ENCODE data around the gene IMMT.

The IMMT gene

DNA sequence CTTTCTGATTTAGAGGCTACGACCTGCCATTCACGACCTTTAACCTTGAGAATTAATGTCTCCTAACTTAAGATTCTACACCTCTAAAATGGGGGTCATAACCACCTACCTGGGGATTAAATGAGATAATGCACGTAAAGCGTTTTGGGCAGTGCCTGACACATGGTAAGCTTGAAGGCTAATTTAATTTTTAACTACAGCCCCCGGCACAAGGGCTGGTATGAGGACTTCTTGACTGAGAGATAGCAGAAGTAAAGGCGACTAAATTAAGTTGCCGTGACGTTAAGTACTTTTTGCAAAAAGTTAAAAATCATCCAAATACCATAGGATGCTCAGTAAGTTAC lies 4.5 kb upstream of the IMMT start:
- no peak for DNase-seq (ENCODE audit: low spot score)

DNA sequence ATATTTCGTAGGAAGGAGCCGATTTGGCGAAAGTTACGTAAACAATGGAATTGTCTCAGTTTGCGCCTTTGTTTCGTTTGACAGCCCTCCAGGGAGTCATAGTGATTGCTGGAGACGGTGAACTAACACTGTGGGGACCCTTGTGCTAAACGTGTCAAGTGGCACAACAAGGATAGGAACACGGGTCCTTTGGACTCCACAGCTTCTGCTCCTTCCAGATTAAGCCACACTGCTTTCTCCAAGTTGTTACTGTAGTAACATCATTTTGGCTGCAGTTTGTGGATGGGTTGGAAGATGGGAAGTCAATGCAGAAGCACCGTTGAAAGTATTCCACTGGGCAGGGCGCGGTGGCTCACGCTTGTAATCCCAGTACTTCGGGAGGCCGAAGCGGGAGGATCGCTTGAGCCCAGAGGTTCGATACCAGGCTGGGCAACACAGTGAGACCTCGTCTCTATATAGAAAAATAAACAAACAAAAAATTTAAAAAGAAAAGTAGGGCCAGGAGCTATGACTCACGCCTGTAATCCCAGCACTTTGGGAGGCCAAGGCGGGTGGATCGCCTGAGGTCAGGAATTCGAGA lies 636 bp upstream of the IMMT start:
- peak; percentile 38 for DNase-seq (ENCODE audit: low spot score)

DNA sequence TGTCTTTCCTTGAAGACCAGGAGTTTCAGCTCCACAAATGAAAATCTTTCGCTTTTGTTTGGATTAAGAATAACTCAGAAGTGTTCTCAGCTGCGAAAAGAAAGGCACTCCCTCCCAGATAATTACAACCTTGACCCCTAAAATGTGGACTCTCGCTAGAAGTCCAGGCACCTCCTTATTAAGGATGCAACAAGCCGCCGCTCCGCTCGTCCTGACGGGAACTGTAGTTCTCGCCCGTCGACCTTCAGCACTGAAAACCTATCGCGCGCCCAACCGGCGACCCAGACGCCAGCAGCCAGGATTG lies 559 bp downstream of the IMMT start:
- DNase-seq (ENCODE audit: low spot score) = no peak

DNA sequence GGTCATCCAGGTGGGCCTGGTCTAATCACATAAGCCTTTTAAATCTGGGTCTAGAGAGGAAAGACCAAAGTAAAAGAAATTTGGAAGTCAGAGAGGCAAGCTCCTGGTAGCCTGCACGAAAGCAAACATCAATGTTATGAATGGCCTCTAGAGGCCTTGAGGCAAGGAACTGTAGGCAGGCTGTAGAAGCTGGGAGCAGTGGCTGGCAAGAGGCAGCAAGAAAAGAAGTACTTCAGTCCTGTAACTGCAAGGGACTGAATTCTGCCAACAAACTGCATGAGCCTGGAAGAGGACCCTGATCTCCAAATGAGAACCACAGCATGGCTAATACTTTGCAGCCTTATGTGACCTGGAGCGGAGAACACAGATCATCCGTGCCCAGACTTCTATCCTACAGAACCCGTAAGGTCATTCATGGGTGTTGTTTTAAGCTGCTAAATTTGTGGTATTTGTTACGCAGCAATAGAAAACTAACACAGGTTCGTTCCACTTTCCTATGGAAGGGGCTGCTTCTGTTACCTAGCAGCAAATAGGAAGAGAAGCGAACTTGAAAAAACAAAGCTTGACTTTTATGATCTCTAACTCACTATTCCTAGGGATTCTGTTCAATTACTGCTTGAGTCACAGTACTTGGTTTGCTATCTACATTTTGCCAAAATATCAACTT lies 1.2 kb downstream of the IMMT start:
- no peak for DNase-seq (ENCODE audit: low spot score)

- peak; percentile 33 for DNase-seq (ENCODE audit: low spot score)
Measured at GRCh38 chr2:86189782-86190416, 5.4 kb downstream of the IMMT start.

GRCh38 chr2:86186431-86186830 lies 8.8 kb downstream of the IMMT start:
- no peak for DNase-seq (ENCODE audit: low spot score)

GRCh38 chr2:86185517-86186212 lies 9.6 kb downstream of the IMMT start:
- no peak for DNase-seq (ENCODE audit: low spot score)

DNA sequence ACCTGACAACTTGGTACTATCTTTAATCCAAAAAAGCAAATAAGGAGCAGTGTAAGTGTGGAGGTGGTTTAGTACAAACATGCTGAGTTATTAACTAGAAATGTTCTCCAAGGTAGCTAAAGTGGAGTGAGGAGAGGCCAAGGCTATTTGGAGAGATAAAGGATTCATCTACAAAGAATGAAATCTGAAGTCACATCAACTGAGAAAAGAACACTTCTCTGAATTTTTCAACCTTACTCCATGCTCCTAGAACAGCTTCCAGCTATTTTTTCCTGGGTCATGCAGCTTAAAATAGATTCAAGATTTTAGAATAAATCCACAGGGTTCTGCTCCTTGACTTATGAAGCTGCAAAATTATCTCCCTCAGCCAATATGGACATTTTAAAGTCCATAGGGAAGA lies 18.7 kb downstream of the IMMT start:
- no peak for DNase-seq (ENCODE audit: low spot score)

GRCh38 chr2:86175828-86176227 lies 19.4 kb downstream of the IMMT start:
- DNase-seq (ENCODE audit: low spot score) = no peak

- DNase-seq (ENCODE audit: low spot score) = no peak
Measured at GRCh38 chr2:86174445-86174844, 20.8 kb downstream of the IMMT start.

DNA sequence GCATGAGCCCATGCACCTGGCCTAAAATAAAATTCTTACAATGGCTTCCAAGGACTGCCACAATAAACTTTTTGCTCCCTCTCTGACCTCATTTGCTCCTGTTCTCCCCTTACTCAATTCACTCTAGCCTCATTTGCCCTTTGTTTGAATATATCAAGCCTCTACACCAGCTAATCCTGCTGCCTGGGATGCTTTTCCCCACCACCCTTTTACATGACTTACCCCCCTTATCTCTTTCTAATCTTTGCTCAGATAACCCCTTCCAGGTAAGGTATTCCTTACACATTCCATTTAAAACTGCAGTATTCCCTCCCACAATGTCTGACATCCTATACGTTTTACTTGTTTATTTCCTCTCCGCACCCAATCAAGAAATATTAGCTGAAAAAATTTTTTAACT lies 22.7 kb downstream of the IMMT start:
- no peak for DNase-seq (ENCODE audit: low spot score)

DNA sequence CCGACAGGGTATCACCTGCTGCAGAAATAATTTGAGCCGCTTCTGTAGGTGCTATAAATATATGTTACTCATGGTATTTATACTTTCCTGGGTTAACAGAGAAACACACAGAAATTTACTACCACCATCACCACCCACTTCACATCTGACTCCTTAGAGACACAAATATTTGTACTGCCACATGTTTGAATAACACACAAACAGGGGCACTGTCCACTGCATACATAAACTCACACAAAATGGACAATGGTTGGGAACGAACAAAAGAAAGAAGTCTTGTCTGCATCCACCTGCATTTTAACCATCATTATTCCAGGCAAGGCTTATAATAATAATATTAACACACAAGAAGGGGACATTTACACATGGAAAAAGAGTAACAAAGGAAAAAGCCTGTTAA lies 24.0 kb downstream of the IMMT start:
- no peak for DNase-seq (ENCODE audit: low spot score)

- no peak for DNase-seq (ENCODE audit: low spot score)
Measured at GRCh38 chr2:86170449-86170848, 24.8 kb downstream of the IMMT start.

- DNase-seq (ENCODE audit: low spot score) = no peak
Measured at GRCh38 chr2:86160156-86160952, 34.9 kb downstream of the IMMT start.

DNA sequence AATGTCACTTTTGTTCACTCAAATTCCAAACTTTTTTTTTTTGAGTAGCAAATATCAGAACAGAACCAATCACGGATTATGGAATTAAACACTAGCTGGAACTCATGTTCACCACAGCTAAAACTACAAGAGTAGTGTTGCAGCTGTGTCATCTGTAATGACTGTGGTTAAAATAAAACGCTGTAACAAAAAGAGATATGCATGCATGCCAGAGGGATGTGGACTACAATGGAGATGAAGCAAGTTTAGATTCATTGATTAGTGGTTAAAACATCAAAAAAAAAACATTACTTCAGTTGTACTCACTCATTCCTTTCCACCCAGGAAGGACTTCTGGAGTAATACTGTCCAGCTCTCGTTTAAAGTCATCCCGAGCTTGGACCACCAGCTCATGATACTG lies 37.0 kb downstream of the IMMT start:
- no peak for DNase-seq (ENCODE audit: low spot score)

GRCh38 chr2:86157009-86157556 lies 38.2 kb downstream of the IMMT start:
- DNase-seq (ENCODE audit: low spot score) = no peak

GRCh38 chr2:86150502-86150901 lies 44.8 kb downstream of the IMMT start:
- DNase-seq (ENCODE audit: low spot score) = no peak

GRCh38 chr2:86147793-86148192 lies 47.5 kb downstream of the IMMT start:
- DNase-seq (ENCODE audit: low spot score) = no peak

DNA sequence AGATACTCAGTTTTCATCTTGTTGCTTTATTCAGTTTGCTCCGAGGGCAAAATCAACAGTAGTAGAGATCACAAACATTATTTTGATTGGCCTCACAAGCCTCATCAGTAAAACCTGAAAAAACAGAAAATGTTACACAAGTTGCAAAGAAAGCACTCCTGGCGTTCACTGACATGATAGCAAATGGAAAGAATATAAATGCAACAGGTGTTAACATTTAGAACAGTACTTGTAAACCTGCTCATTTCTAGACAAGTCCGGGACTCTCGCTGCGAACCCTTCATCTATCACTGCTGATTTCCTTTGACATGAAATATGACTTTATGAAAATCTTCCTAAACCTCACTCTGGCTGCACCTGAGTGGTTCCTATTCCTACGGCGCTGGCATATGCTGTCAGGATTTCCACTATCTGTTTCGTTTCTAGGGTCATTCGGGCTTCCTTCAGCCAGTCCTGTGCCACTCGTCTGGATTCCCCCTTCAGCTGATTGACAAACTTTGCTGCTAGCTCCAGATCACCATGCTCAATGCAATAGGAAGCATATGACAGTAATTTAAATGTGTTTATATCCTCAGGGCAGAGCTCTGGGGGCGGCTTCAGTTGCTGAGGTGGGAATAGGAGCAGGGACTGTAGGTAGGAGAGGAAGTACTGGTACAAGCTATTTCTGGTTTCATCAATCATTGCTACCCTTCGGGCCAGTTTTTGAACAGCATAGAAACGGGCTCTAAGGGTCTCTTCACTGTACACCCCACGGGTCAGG lies 51.2 kb downstream of the IMMT start:
- no peak for DNase-seq (ENCODE audit: low spot score)

DNA sequence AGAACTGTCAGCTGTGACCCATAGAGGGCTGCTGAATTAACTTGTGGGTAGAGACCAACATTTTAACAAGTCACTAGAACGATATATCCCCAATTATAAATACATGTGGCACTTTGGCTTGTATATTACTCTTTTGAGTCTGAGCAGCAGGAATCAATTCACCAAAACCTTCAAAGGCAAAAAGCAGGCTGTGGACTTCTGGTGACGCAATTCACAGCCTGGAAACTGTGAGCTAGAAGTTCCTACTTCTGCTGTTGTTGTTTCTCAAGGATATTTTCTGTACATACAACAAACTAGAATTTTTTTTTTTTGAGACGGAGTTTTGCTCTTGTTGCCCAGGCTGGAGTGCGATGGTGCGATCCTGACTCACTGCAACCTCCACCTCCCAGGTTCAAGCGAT lies 52.0 kb downstream of the IMMT start:
- no peak for DNase-seq (ENCODE audit: low spot score)

DNA sequence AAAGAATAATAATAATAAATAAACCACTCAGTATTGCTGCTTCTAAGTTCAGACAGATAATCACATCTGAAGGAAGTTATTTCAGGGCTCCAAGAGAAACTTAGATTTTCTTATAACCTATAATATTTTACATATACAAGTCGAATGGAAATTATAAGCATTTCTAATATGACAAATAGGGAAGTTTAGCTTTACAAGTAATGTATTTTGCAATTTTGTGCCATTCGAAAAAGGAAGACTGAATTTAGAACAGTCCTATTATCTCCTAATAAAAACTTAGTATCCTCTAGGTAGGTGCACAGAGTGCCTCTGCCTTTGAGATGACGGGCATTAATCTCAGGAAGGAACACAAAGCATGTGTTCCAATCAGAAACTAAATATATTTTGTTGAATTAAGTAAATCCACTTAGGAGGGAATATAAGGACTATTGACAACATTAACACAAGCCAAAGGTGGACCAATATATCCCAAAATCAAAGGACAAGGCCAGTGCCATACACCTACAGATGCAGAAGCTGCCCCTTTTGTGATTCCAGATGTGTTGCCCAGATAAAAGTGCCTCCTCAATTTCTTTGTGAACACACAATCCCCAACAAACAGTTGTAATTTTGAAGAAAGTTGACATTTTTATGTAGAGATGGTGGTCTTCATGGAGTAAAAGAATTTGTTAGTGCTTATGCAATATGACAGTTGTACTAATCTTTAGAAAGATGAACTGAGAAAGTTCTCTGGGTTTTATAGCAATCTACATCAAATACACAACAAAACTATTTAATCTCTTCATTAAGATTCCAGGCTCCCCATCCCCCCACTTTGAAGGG lies 52.6 kb downstream of the IMMT start:
- DNase-seq (ENCODE audit: low spot score) = no peak
